IgD-negative memory B cell (primary cell): ENCODE results near the gene KLK15. TPM values are rescaled to one million over a fixed set of nuclear protein-coding genes. Genes with fewer than 3 reads are reported as not detected.

Experiments used
- H3K27ac Mint-ChIP-seq, 3 donors: one replicate each; pipeline ENCODE4 v1.8.0; 2020 to 2022; ENCODE audit warnings: mild to moderate bottlenecking in 3 of 3, mixed read lengths in 3 of 3, moderate library complexity in 1 of 3
- H3K27me3 Mint-ChIP-seq: one replicate; pipeline ENCODE4 v1.8.0; 2021; ENCODE audit warnings: mixed read lengths
- H3K36me3 Mint-ChIP-seq: one replicate; pipeline ENCODE4 v1.8.0; 2020; ENCODE audit warnings: mild to moderate bottlenecking, mixed read lengths
- H3K4me1 Mint-ChIP-seq, 3 donors: one replicate each; pipeline ENCODE4 v1.8.0; 2020 to 2022; ENCODE audit warnings: mixed read lengths in 3 of 3, mild to moderate bottlenecking in 1 of 3
- H3K4me3 Mint-ChIP-seq, 4 donors: one replicate each; pipeline ENCODE4 v1.8.0; 2020 to 2022; ENCODE audit warnings: mild to moderate bottlenecking in 4 of 4, mixed read lengths in 4 of 4, moderate library complexity in 3 of 4
- H3K9me3 Mint-ChIP-seq, 3 donors: one replicate each; pipeline ENCODE4 v1.8.0; 2020 to 2021; ENCODE audit warnings: mixed read lengths in 3 of 3, mild to moderate bottlenecking in 1 of 3
- polyA plus RNA-seq: library from polyadenylated mRNA; unstranded; fragments of 300-500 nt; fragmentation: Illumina TruSeq; gene quantifications from one replicate; pipeline ENCODE4 v1.2.3, GENCODE V29; 2021

The KLK15 gene
- polyA plus RNA-seq, 1 donor from 2014 or later, result not detected

GRCh38 chr19:50835785-50836542 lies 2.6 kb upstream of the KLK15 start:
- peaks cover 5 to 14% (median 9%) of the 10 kb centered on the region in 3 donors for H3K4me1 Mint-ChIP-seq
- peaks cover 0 to 2% (median 0%) of the 10 kb centered on the region in 3 donors for H3K9me3 Mint-ChIP-seq

DNA sequence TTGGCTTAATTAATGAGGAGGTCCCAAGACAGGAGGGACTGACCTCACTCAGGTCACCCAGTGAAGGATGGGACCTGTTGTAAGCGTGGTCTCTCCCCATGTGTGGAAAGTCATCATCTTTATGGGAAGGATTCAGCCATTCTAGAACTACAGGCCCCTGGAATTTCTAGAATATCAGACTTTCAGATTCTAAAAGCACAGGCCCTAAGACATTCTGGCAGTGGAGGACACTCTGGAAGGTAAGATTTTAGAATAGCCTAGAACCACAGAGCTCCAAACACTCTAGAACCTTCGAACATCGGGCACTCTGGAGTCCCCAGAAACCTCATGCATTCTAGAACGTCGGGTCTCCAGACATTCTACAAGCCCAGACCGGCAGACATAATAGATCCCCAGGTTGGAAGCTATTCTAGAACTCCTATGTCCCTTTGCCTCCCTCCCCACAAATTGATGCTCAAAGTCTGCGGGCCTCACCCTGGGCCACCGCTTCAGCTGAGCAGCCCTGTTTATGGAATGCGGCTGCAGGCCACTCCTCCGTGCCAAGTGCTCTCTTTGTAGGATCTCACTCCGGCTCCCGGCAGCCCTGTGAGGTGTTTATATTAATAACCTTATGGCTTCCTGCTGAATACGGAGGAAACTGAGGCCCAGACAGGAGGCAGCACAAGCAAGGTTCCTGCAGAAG lies 1.9 kb upstream of the KLK15 start:
- H3K27ac Mint-ChIP-seq, result no peak overlapping the region
- H3K36me3 Mint-ChIP-seq, result peaks cover 2% of the 10 kb centered on the region
- peak overlapping the region; percentile 57 to 94 (median 87) for H3K4me3 Mint-ChIP-seq
- peaks cover 0 to 2% (median 0%) of the 10 kb centered on the region in 3 donors for H3K9me3 Mint-ChIP-seq
- peaks cover 5 to 14% (median 9%) of the 10 kb centered on the region in 3 donors for H3K4me1 Mint-ChIP-seq
- peaks cover 16% of the 10 kb centered on the region for H3K27me3 Mint-ChIP-seq

More at GRCh38 chr19:50835785-50836542, 2.6 kb upstream of the KLK15 start:
- peak overlapping the region in 1 of 3 donors; percentile 87 for H3K27ac Mint-ChIP-seq
- peaks cover 2% of the 10 kb centered on the region for H3K36me3 Mint-ChIP-seq
- H3K27me3 Mint-ChIP-seq, result peaks cover 16% of the 10 kb centered on the region
- peak overlapping the region; percentile 84 to 94 (median 87) for H3K4me3 Mint-ChIP-seq

DNA sequence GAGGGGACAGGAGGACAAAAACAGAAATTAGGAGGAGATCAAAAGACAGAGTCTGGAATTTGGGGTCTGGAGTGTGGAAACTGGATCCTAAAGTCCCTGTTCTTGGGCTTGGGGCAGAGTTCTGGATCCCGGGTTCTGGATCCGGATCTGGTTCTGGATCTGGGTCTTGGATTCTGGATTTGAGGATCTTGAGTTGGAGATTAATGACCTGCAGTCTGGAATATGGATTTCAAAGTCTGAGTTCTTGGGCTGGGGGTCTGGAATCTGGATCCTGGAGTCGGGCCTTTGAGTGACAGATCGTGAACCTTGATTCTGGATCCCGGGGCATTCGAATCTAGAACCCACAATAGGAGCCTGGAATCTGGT lies 411 bp upstream of the KLK15 start:
- peaks cover 2% of the 10 kb centered on the region for H3K36me3 Mint-ChIP-seq
- H3K27ac Mint-ChIP-seq, result no peak overlapping the region
- H3K27me3 Mint-ChIP-seq, result peaks cover 12% of the 10 kb centered on the region
- no peaks in the 10 kb centered on the region for H3K9me3 Mint-ChIP-seq
- H3K4me3 Mint-ChIP-seq, result peak overlapping the region in 1 of 4 donors; percentile 32
- peaks cover 5 to 14% (median 9%) of the 10 kb centered on the region in 3 donors for H3K4me1 Mint-ChIP-seq

- Mint-ChIP-seq H3K27me3 (peaks cover 15% of the 10 kb centered on the region), H3K27ac (no peak overlapping the region), H3K4me1 (peaks cover 5 to 11% (median 6%) of the 10 kb centered on the region in 3 donors), H3K36me3 (peaks cover 2% of the 10 kb centered on the region), H3K4me3 (no peak overlapping the region), H3K9me3 (no peaks in the 10 kb centered on the region)
These were observed 708 bp downstream of the KLK15 start for GRCh38 chr19:50832666-50833065.

DNA sequence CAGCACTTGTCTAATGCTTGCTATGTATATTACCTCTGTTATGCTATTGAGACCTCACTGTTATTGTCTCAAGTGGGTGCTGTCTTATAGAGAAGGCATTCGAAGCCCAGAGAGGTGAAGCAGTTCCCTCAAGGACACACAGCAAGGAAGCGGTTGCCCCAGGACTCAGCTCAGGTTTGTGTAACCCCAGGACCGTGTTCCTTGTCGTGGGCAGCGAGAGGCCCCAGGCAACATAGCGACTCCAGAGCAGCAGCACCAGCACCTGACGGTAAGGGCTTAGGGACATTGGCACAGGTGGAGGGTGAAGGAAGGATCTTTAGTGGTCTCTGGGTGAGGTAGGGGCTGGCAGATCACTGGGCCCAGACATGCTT lies 2.4 kb downstream of the KLK15 start:
- Mint-ChIP-seq H3K9me3 (no peaks in the 10 kb centered on the region), H3K36me3 (peaks cover 2% of the 10 kb centered on the region), H3K27me3 (peaks cover 13% of the 10 kb centered on the region), H3K4me1 (peaks cover under 1 to 4% (median 3%) of the 10 kb centered on the region in 3 donors), H3K27ac (no peak overlapping the region), H3K4me3 (no peak overlapping the region)

DNA sequence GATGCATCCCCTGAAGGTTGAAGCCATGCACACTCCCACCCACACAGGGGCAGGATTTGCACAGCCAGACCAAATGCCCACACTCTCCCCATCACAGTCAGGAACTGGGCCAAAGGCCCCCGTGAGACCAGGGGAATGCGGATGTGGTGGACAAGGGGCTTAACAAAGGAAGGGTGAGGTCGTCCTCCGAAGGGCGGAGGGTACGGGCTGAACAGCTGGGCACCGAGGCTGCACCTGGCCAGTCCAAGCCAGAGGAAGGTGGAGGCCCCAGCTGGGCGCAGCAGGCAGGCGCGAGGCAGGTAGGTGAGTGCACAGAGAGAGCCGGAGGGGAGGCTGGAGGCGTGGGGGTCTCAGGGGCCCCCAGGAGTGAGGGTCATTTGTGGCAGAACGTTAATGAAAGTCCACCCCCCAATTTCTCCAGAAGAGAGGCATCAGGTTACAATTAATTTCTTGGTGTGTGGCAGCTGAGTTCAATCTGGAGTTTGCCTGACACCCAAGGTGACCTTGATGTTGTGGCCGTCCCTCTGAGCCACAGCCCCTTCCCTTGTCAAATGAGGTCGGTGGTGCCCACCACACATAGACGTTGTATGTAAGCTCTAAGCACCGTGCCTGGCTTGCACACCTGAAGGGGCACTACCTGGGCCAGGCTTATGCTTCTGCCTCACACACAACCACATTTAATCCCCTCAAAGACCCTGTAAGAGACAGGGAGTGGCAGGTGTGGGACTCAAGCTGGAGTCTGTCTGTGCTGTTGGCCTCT lies 2.9 kb downstream of the KLK15 start:
- Mint-ChIP-seq H3K4me3 (no peak overlapping the region), H3K4me1 (peaks cover 0 to 3% (median 3%) of the 10 kb centered on the region in 3 donors), H3K36me3 (peaks cover 2% of the 10 kb centered on the region), H3K27ac (no peak overlapping the region), H3K9me3 (no peaks in the 10 kb centered on the region), H3K27me3 (peaks cover 13% of the 10 kb centered on the region)

- H3K4me3 Mint-ChIP-seq, result no peak overlapping the region
- H3K9me3 Mint-ChIP-seq, result no peaks in the 10 kb centered on the region
- H3K27ac Mint-ChIP-seq, result no peak overlapping the region
- peaks cover 8% of the 10 kb centered on the region for H3K27me3 Mint-ChIP-seq
- H3K4me1 Mint-ChIP-seq, result no peaks in the 10 kb centered on the region
- peaks cover 2% of the 10 kb centered on the region for H3K36me3 Mint-ChIP-seq
These were observed 3.6 kb downstream of the KLK15 start for GRCh38 chr19:50829801-50830200.

- Mint-ChIP-seq H3K9me3 (no peaks in the 10 kb centered on the region), H3K27ac (no peak overlapping the region), H3K4me1 (peaks cover 4 to 7% (median 6%) of the 10 kb centered on the region in 3 donors), H3K27me3 (peaks cover 7% of the 10 kb centered on the region), H3K36me3 (peaks cover 2% of the 10 kb centered on the region), H3K4me3 (no peak overlapping the region)
These were observed 5.9 kb downstream of the KLK15 start for GRCh38 chr19:50827476-50827875.

DNA sequence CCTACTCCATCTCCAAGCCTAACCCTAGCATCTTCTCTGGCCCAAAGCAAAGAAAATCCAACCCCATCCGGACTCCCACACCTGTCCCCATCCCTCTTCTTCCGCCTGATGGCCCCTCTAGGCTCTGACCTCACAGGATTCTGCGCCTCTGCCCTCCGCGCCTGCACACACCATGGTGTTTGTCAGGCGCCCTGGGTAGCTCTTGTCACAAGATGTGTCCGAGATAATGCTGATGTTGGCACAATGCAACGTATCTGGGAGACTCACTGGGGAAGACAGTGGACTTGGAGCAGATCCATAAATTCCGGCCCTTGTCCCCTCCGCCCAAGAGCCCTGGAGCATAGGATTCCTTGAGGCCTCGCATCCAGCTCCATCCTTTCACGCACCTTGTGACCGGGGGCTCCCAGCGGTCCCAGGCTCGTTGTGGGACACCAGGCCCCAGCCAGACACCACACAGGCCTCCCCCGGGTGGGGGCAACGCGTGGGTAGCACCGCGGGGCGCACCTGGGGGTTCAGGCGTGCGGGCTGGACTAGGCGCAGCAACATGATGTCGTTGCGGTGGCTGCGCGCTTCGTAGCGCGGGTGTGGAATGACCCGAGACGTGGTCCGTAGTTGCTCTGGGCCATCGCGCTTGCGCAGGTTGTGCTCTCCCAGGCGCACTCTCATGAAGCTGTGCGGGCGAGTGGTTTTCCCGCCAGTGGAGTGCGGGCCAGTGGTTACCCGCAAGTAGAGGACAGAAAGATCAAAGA lies 6.7 kb downstream of the KLK15 start:
- H3K9me3 Mint-ChIP-seq, result no peaks in the 10 kb centered on the region
- H3K36me3 Mint-ChIP-seq, result peaks cover 2% of the 10 kb centered on the region
- H3K4me1 Mint-ChIP-seq, result peaks cover 4 to 13% (median 10%) of the 10 kb centered on the region in 3 donors
- no peak overlapping the region for H3K27ac Mint-ChIP-seq
- H3K4me3 Mint-ChIP-seq, result no peak overlapping the region
- H3K27me3 Mint-ChIP-seq, result peaks cover 7% of the 10 kb centered on the region

GRCh38 chr19:50823389-50824042 lies 9.9 kb downstream of the KLK15 start, which contains the start of gene KLK1:
Gene KLK1 (minus strand): TSS chr19:50823787. CDS start chr19:50823748, 39 bp downstream.
- peak within 1 kb of the TSS in 1 of 3 donors; percentile 81 for H3K27ac Mint-ChIP-seq
- H3K27me3 Mint-ChIP-seq, result peaks cover 20% of the 10 kb centered on the region

GRCh38 chr19:50822661-50823208 lies 10.6 kb downstream of the KLK15 start:
- Mint-ChIP-seq H3K27ac (peak overlapping the region in 1 of 3 donors; percentile 81), H3K27me3 (peaks cover 17% of the 10 kb centered on the region), H3K4me3 (peak overlapping the region in 1 of 4 donors; percentile 30), H3K9me3 (no peaks in the 10 kb centered on the region), H3K36me3 (peaks cover 2% of the 10 kb centered on the region), H3K4me1 (peaks cover 25 to 39% (median 37%) of the 10 kb centered on the region in 3 donors)

More at GRCh38 chr19:50823389-50824042, 9.9 kb downstream of the KLK15 start, which contains the start of gene KLK1:
- Mint-ChIP-seq H3K9me3 (no peaks in the 10 kb centered on the region), H3K4me3 (peak within 1 kb of the TSS in 3 of 4 donors; percentile 42 to 79 (median 47)), H3K4me1 (peaks cover 23 to 37% (median 35%) of the 10 kb centered on the region in 3 donors), H3K36me3 (peaks cover 2% of the 10 kb centered on the region)

DNA sequence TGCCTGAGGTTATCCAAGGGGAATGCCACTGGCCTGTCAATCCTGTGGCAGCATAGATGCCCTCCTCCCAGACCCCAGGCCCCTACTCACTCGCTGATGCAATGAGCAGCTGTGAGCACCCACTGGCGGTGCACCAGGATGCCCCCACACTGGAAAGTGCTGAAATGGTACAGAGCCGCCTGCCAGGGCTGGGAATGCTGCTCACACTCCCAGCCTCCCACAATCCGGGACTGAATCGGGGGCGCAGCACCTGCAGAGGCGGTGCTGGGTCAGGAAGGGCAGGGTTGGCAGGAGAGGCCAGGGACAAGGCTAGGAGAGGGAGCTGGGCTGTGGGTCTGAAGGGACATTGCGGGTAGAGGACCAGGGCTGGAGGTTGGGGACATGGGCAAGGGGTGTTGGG lies 11.8 kb downstream of the KLK15 start:
- H3K27me3 Mint-ChIP-seq, result peaks cover 16% of the 10 kb centered on the region
- peak overlapping the region in 3 of 4 donors; percentile 8 to 86 (median 35) for H3K4me3 Mint-ChIP-seq
- H3K4me1 Mint-ChIP-seq, result peaks cover 29 to 46% (median 44%) of the 10 kb centered on the region in 3 donors
- no peaks in the 10 kb centered on the region for H3K36me3 Mint-ChIP-seq
- H3K27ac Mint-ChIP-seq, result no peak overlapping the region
- no peaks in the 10 kb centered on the region for H3K9me3 Mint-ChIP-seq

- H3K36me3 Mint-ChIP-seq, result no peaks in the 10 kb centered on the region
- H3K27ac Mint-ChIP-seq, result no peak overlapping the region
- H3K4me3 Mint-ChIP-seq, result peak overlapping the region; percentile 8 to 65 (median 38)
- peaks cover 16% of the 10 kb centered on the region for H3K27me3 Mint-ChIP-seq
- H3K9me3 Mint-ChIP-seq, result no peaks in the 10 kb centered on the region
- H3K4me1 Mint-ChIP-seq, result peaks cover 29 to 47% (median 46%) of the 10 kb centered on the region in 3 donors
These were observed 12.1 kb downstream of the KLK15 start for GRCh38 chr19:50821248-50821612.
